Ascending aorta (tissue), 2 donors: ENCODE results near the gene NFE2L3. TPM values are rescaled to one million over a fixed set of nuclear protein-coding genes. Genes with fewer than 3 reads are reported as not detected.
"Not testable (repeated sequence)": the region's sequence is repeated elsewhere in the genome, so short reads cannot be mapped to it uniquely, and the experiment has no call there.

Experiments used
- DNase-seq, 2 donors: peaks; one replicate each; pipeline ENCODE4 v3.0.0-alpha.2; 2019; ENCODE audit warnings: low spot score in 2 of 2
- H3K27ac ChIP-seq, 2 donors: fragments of 200-600 bp; sonication (generic); one replicate each; pipeline ENCODE4 v1.5.1; 2016 to 2017; ENCODE audit warnings: mild to moderate bottlenecking in 1 of 2
- H3K27me3 ChIP-seq: fragments of 200-600 bp; sonication (generic); one replicate; pipeline ENCODE4 v1.5.1; 2017
- H3K36me3 ChIP-seq, 2 donors: fragments of 200-600 bp; sonication (generic); one replicate each; pipeline ENCODE4 v1.5.1; 2016
- H3K4me1 ChIP-seq, 2 donors: fragments of 200-600 bp; sonication (generic); one replicate each; pipeline ENCODE4 v1.5.1; 2016 to 2017; ENCODE audit warnings: mild to moderate bottlenecking in 1 of 2
- H3K4me3 ChIP-seq, 2 donors: fragments of 200-600 bp; sonication (generic); one replicate each; pipeline ENCODE4 v1.5.1; 2016 to 2017; ENCODE audit warnings: mild to moderate bottlenecking in 1 of 2
- H3K9me3 ChIP-seq, 2 donors: fragments of 200-600 bp; sonication (generic); one replicate each; pipeline ENCODE4 v1.5.1; 2016
- CTCF ChIP-seq, 3 experiments: fragments of 200-600 bp in 2 of 3; fragments of 450-650 bp in 1 of 3; sonication (generic) in 2 of 3; IDR thresholded peaks; one replicate each; pipeline ENCODE4 v1.5.1; 2016 to 2019; ENCODE audit warnings: antibody characterized with exemption in 3 of 3, mild to moderate bottlenecking in 1 of 3, moderate library complexity in 1 of 3
- intact Hi-C: fragments of 100-400 bp; cut with DNase I; formaldehyde crosslinking; loops from one replicate; pipeline ENCODE4 v1.15.1; 2023
- total RNA-seq: library from RNA; depleted of rRNA; stranded (reverse); fragments of >200 nt; gene quantifications from one replicate; pipeline ENCODE4 v1.1.0, GENCODE V29; 2016

NFE2L3 gene
- total RNA-seq, 1 donor from 2014 or later = 10.0 TPM

- Histone ChIP-seq H3K9me3 (no peaks in the 10 kb centered on the region), H3K4me3 (no peak overlapping the region), H3K4me1 (peaks cover 0 to 3% of the 10 kb centered on the region in 2 donors), H3K27me3 (no peaks in the 10 kb centered on the region), H3K27ac (no peak overlapping the region), H3K36me3 (no peaks in the 10 kb centered on the region)
- intact Hi-C loops = no loop called here
- no peak for DNase-seq
- no peak for TF ChIP-seq CTCF (IDR thresholded peaks at IDR 0.05)
Measured at GRCh38 chr7:26149391-26149977, 2.5 kb upstream of the NFE2L3 start.

GRCh38 chr7:26151096-26151495 is 902 bp upstream of the NFE2L3 start:
- no peaks in the 10 kb centered on the region for H3K27me3 ChIP-seq
- H3K36me3 ChIP-seq = no peaks in the 10 kb centered on the region
- TF ChIP-seq CTCF (IDR thresholded peaks at IDR 0.05) = no peak
- intact Hi-C loops = no loop called here
- H3K4me1 ChIP-seq = peaks cover 0 to 3% of the 10 kb centered on the region in 2 donors
- DNase-seq = no peak
- H3K4me3 ChIP-seq = no peak overlapping the region
- H3K27ac ChIP-seq = no peak overlapping the region
- no peaks in the 10 kb centered on the region for H3K9me3 ChIP-seq

GRCh38 chr7:26151650-26151952 is 397 bp upstream of the NFE2L3 start:
- intact Hi-C loops = no loop called here
- Histone ChIP-seq H3K4me1 (peaks cover 0 to 3% of the 10 kb centered on the region in 2 donors), H3K27ac (no peak overlapping the region), H3K36me3 (no peaks in the 10 kb centered on the region), H3K9me3 (no peaks in the 10 kb centered on the region), H3K4me3 (peak overlapping the region; percentile 56 to 72), H3K27me3 (no peaks in the 10 kb centered on the region)
- TF ChIP-seq CTCF (IDR thresholded peaks at IDR 0.05) = no peak
- no peak for DNase-seq

GRCh38 chr7:26152782-26153240 is 813 bp downstream of the NFE2L3 start:
- H3K27ac ChIP-seq, H3K4me1 ChIP-seq, H3K27me3 ChIP-seq: not testable (repeated sequence)

GRCh38 chr7:26153241-26153822 is 1.3 kb downstream of the NFE2L3 start:
- no peak for DNase-seq
- Histone ChIP-seq H3K4me3 (peak overlapping the region; percentile 56 to 72), H3K27ac (no peak overlapping the region), H3K36me3 (no peaks in the 10 kb centered on the region), H3K4me1 (peaks cover 0 to 3% of the 10 kb centered on the region in 2 donors), H3K9me3 (no peaks in the 10 kb centered on the region), H3K27me3 (no peaks in the 10 kb centered on the region)
- TF ChIP-seq CTCF (IDR thresholded peaks at IDR 0.05) = no peak
- intact Hi-C loops = no loop called here

More at GRCh38 chr7:26152782-26153240, 813 bp downstream of the NFE2L3 start:
- H3K9me3 ChIP-seq, H3K36me3 ChIP-seq, DNase-seq, intact Hi-C loops: not testable (repeated sequence)
- H3K4me3 ChIP-seq = peak overlapping the region; percentile 56 to 72

GRCh38 chr7:26153823-26154783 is 2.1 kb downstream of the NFE2L3 start:
- no peak for TF ChIP-seq CTCF (IDR thresholded peaks at IDR 0.05)
- intact Hi-C loops = no loop called here
- Histone ChIP-seq H3K4me3 (peak overlapping the region in 1 of 2 donors; percentile 72), H3K9me3 (no peaks in the 10 kb centered on the region), H3K36me3 (no peaks in the 10 kb centered on the region), H3K27me3 (no peaks in the 10 kb centered on the region), H3K27ac (no peak overlapping the region), H3K4me1 (peaks cover 0 to 3% of the 10 kb centered on the region in 2 donors)
- no peak for DNase-seq
